GM23248 (cell line): ENCODE data around the gene ABCC4. TPM values are rescaled to one million over a fixed set of nuclear protein-coding genes. Genes with fewer than 3 reads are reported as not detected.

Experiments
- DNase-seq: peaks from one replicate; pipeline ENCODE4 v3.0.0-alpha.2; 2015
- H2AFZ ChIP-seq: fragments of 200-600 bp; sonication (generic); 2 replicates; pipeline ENCODE4 v1.6.1; 2016; ENCODE audit warnings: antibody characterized with exemption
- H3F3A ChIP-seq: fragments of 200-600 bp; sonication (generic); 2 replicates; pipeline ENCODE4 v1.6.1; 2016; ENCODE audit warnings: mild to moderate bottlenecking, antibody characterized with exemption, mixed run types; ENCODE audit not compliant: insufficient read depth
- H3K27ac ChIP-seq: fragments of 200-600 bp; sonication (generic); 2 replicates; pipeline ENCODE4 v1.5.1; 2016; ENCODE audit warnings: mild to moderate bottlenecking
- H3K27me3 ChIP-seq: fragments of 200-600 bp; sonication (generic); replicated peaks from 2 replicates; pipeline ENCODE4 v1.6.1; 2016; ENCODE audit warnings: mild to moderate bottlenecking; ENCODE audit not compliant: insufficient read depth
- H3K36me3 ChIP-seq: fragments of 200-600 bp; sonication (generic); 2 replicates; pipeline ENCODE4 v1.6.1; 2016; ENCODE audit warnings: low read depth, mild to moderate bottlenecking
- H3K4me1 ChIP-seq: fragments of 200-600 bp; sonication (generic); 2 replicates; pipeline ENCODE4 v1.6.1; 2016; ENCODE audit warnings: mild to moderate bottlenecking; ENCODE audit not compliant: insufficient read depth
- H3K4me2 ChIP-seq: fragments of 200-600 bp; sonication (generic); one replicate; pipeline ENCODE4 v1.6.1; 2016; ENCODE audit warnings: mild to moderate bottlenecking; ENCODE audit not compliant: unreplicated experiment
- H3K4me3 ChIP-seq: fragments of 200-600 bp; sonication (generic); 2 replicates; pipeline ENCODE4 v1.5.1; 2016; ENCODE audit warnings: mild to moderate bottlenecking
- H3K79me2 ChIP-seq: fragments of 200-600 bp; sonication (generic); 2 replicates; pipeline ENCODE4 v1.6.1; 2016; ENCODE audit warnings: mild to moderate bottlenecking; ENCODE audit not compliant: insufficient read depth
- H3K9ac ChIP-seq: fragments of 200-600 bp; sonication (generic); 2 replicates; pipeline ENCODE4 v1.6.1; 2016; ENCODE audit warnings: mild to moderate bottlenecking
- H3K9me2 ChIP-seq: fragments of 200-600 bp; sonication (generic); 2 replicates; pipeline ENCODE4 v1.6.1; 2016; ENCODE audit warnings: mixed run types, mild to moderate bottlenecking, moderate library complexity; ENCODE audit not compliant: insufficient read depth
- H3K9me3 ChIP-seq: fragments of 200-600 bp; sonication (generic); one replicate; pipeline ENCODE4 v1.6.1; 2017; ENCODE audit warnings: low read depth
- H4K20me1 ChIP-seq: fragments of 200-600 bp; sonication (generic); 2 replicates; pipeline ENCODE4 v1.6.0; 2016; ENCODE audit not compliant: insufficient read depth
- EZH2 ChIP-seq: fragments of 200-600 bp; sonication (generic); IDR thresholded peaks from 2 replicates; pipeline ENCODE4 v1.6.1; 2018; ENCODE audit warnings: antibody characterized with exemption, mild to moderate bottlenecking; ENCODE audit not compliant: insufficient read depth, poor library complexity, severe bottlenecking
- EZH2phosphoT487 ChIP-seq: fragments of 200-600 bp; sonication (generic); IDR thresholded peaks from 2 replicates; pipeline ENCODE4 v1.6.1; 2018; ENCODE audit warnings: antibody characterized with exemption, moderate library complexity, mild to moderate bottlenecking, low read depth; ENCODE audit not compliant: insufficient read depth
- WGBS, 2 experiments: methylation state at CpG; one replicate each; pipeline ENCODE4 v1.1.6; 2015 to 2017; ENCODE audit warnings: low lambda C conversion rate in 2 of 2, low coverage in 1 of 2; ENCODE audit errors: missing lambda C conversion rate in 2 of 2; 5-methylcytosine and 5-hydroxymethylcytosine counted together
- in situ Hi-C: fragments of 300-500 bp; cut with MboI; formaldehyde crosslinking; loops from 2 replicates; pipeline ENCODE4 v1.15.0; 2020
- polyA plus RNA-seq: library from polyadenylated mRNA; unstranded; fragments of >200 nt; fragmentation: Nextera tagmentation; extraction: Ambion mirVana; gene quantifications from 2 replicates; pipeline ENCODE4 v1.2.1, GENCODE V29; 2016
- total RNA-seq: library from RNA; depleted of rRNA; stranded (reverse); fragments of >200 nt; shearing (Covaris generic); gene quantifications from 2 replicates; pipeline ENCODE4 v1.2.3, GENCODE V29; 2014

ABCC4 gene
- total and polyA plus RNA-seq, 2 experiments from 2014 or later = 3.9 to 11.2 TPM

GRCh38 chr13:95326695-95327094 is 25.4 kb upstream of the ABCC4 start:
- Histone ChIP-seq H3K36me3 (no peaks in the 10 kb centered on the region), H3K4me2 (no peak overlapping the region), H3K27me3 (no peaks in the 10 kb centered on the region; the same call in 1 of the 2 replicates), H3K9ac (no peak overlapping the region), H3K4me1 (no peaks in the 10 kb centered on the region), H3K27ac (no peak overlapping the region), H4K20me1 (no peaks in the 10 kb centered on the region), H2AFZ (no peak overlapping the region), H3K4me3 (no peak overlapping the region), H3K9me2 (no peaks in the 10 kb centered on the region), H3K9me3 (no peaks in the 10 kb centered on the region), H3K79me2 (no peaks in the 10 kb centered on the region), H3F3A (no peaks in the 10 kb centered on the region)
- no peak for TF ChIP-seq EZH2
- TF ChIP-seq EZH2phosphoT487 = no peak
- no peak for DNase-seq
- WGBS, 2 experiments = 46 to 57% methylated on average over 5 of the region's 5 CpGs
- in situ Hi-C loops = no loop called here

DNA sequence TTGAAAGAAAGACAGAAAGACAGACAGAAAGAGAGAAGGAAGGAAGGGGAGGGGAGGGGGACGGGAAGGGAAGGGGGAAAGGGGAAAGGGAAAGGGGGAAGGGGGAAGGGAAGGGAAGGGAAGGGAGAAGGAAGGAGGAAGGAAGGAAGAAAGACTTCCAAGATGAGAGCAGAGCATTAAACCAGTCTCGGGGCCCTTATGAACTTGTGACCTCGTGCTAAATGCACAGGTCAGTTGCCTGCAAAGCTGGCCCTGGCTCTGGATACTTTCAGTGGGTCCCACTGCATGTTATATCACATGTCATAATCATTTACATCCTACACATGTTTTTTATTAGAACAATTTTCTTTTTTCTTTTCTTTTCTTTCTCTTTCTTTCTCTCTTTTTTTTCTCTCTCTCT is 24.2 kb upstream of the ABCC4 start:
- no peaks in the 10 kb centered on the region for H4K20me1 ChIP-seq
- H3K9me3 ChIP-seq = no peaks in the 10 kb centered on the region
- no peak overlapping the region for H2AFZ ChIP-seq
- DNase-seq = no peak
- no peak overlapping the region for H3K4me3 ChIP-seq
- H3K4me1 ChIP-seq = no peaks in the 10 kb centered on the region
- in situ Hi-C loops = no loop called here
- 37 to 65% methylated on average over 2 to 3 of the region's 3 CpGs for WGBS, 2 experiments
- H3K27ac ChIP-seq = no peak overlapping the region
- H3K27me3 ChIP-seq = no peaks in the 10 kb centered on the region; the same call in 1 of the 2 replicates
- H3F3A ChIP-seq = no peaks in the 10 kb centered on the region
- no peaks in the 10 kb centered on the region for H3K79me2 ChIP-seq
- no peak overlapping the region for H3K9ac ChIP-seq
- no peaks in the 10 kb centered on the region for H3K9me2 ChIP-seq
- H3K36me3 ChIP-seq = no peaks in the 10 kb centered on the region
- H3K4me2 ChIP-seq = no peak overlapping the region
- TF ChIP-seq EZH2phosphoT487 (no peak), EZH2 (no peak)

GRCh38 chr13:95323930-95324662 is 22.8 kb upstream of the ABCC4 start:
- no peak overlapping the region for H3K4me2 ChIP-seq
- H3K9ac ChIP-seq = no peak overlapping the region
- H3K36me3 ChIP-seq = no peaks in the 10 kb centered on the region
- no peaks in the 10 kb centered on the region for H4K20me1 ChIP-seq
- H3K79me2 ChIP-seq = no peaks in the 10 kb centered on the region
- WGBS, 2 experiments = 77 to 83% methylated on average over 16 of the region's 16 CpGs
- no peaks in the 10 kb centered on the region for H3K27me3 ChIP-seq
- DNase-seq = no peak
- H3K9me3 ChIP-seq = no peaks in the 10 kb centered on the region
- no peak for TF ChIP-seq EZH2phosphoT487
- no peak for TF ChIP-seq EZH2
- H3F3A ChIP-seq = no peaks in the 10 kb centered on the region
- H3K27ac ChIP-seq = no peak overlapping the region
- no peaks in the 10 kb centered on the region for H3K9me2 ChIP-seq
- H3K4me1 ChIP-seq = no peaks in the 10 kb centered on the region
- in situ Hi-C loops = no loop called here
- no peak overlapping the region for H3K4me3 ChIP-seq
- H2AFZ ChIP-seq = no peak overlapping the region

DNA sequence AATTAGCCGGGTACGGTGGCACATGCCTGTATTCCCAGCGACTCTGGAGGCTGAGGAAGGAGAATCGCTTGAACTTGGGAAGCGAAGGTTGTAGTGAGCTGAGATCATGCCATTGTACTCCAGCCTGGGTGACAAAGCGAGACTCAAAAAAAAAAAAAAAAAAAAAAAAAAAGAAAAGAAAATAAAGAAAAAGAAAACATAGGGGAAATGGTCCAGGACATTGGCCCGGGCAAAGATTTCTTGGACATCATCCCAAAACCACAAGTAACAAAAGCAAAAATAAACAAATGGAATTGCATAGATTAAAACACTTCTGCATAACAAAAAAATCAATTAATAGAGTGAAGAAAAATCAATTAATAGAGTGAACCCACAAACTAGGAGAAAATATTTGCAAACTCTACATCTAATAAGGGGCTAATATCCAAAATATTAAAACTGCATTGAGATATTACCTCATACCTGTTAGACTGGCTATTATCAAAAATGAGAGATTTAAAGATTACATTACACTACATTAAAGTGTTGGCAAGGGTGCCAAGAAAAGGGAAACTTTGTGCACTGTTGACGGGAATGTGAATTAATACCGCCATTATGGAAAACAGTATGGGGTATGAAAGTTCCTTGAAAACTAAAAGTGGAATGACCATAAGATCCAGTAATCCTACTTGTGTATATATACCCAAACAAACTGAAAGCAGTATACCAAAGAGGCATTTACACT is 18.5 kb upstream of the ABCC4 start:
- in situ Hi-C loops = no loop called here
- WGBS, 2 experiments = 75 to 81% methylated on average over 8 to 9 of the region's 9 CpGs
- DNase-seq = no peak

More for the DNA sequence above, 18.5 kb upstream of the ABCC4 start:
- H3K9ac ChIP-seq = no peak overlapping the region
- no peaks in the 10 kb centered on the region for H3K27me3 ChIP-seq
- no peaks in the 10 kb centered on the region for H3K36me3 ChIP-seq
- H2AFZ ChIP-seq = no peak overlapping the region
- H3K79me2 ChIP-seq = no peaks in the 10 kb centered on the region
- H3K4me1 ChIP-seq = no peaks in the 10 kb centered on the region
- H3K4me3 ChIP-seq = no peak overlapping the region
- no peak overlapping the region for H3K4me2 ChIP-seq
- no peaks in the 10 kb centered on the region for H3K9me2 ChIP-seq
- no peak overlapping the region for H3K27ac ChIP-seq
- TF ChIP-seq EZH2phosphoT487 = no peak
- TF ChIP-seq EZH2 = no peak
- no peaks in the 10 kb centered on the region for H4K20me1 ChIP-seq
- H3F3A ChIP-seq = no peaks in the 10 kb centered on the region
- no peaks in the 10 kb centered on the region for H3K9me3 ChIP-seq
